ENCODE data around the gene PDSS2.

GRCh38 chr6:107144666-107145065 lies 314.7 kb downstream of the PDSS2 start:
- TF ChIP-seq GATA2 (IDR thresholded peaks at IDR 0.05; ENCODE audit: low read depth, low read length) (no peak), GATA3 (IDR thresholded peaks at IDR 0.05; ENCODE audit: low read depth, low read length) (no peak)
